ENCODE results near the gene MPHOSPH9. TPM values are rescaled to one million over a fixed set of nuclear protein-coding genes. Genes with fewer than 3 reads are reported as not detected.
"Not testable (repeated sequence)": the region's sequence is repeated elsewhere in the genome, so short reads cannot be mapped to it uniquely, and the experiment has no call there.

Gene MPHOSPH9
- polyA plus RNA-seq, 1 donor from 2014 or later: 20.0 TPM

GRCh38 chr12:123206794-123207193 is 26.1 kb downstream of the MPHOSPH9 start:
- not testable (repeated sequence) for H3K9me3 Mint-ChIP-seq, H3K27me3 Mint-ChIP-seq, H3K4me1 Mint-ChIP-seq, H3K36me3 Mint-ChIP-seq, H3K27ac Mint-ChIP-seq, H3K4me3 Mint-ChIP-seq

GRCh38 chr12:123200414-123200813 is 32.5 kb downstream of the MPHOSPH9 start:
- Mint-ChIP-seq H3K4me1 (peaks cover 0 to 6% (median 4%) of the 10 kb centered on the region in 3 donors), H3K4me3 (no peak overlapping the region), H3K9me3 (no peaks in the 10 kb centered on the region), H3K27ac (peak overlapping the region in 1 of 3 donors; percentile 23), H3K27me3 (no peaks in the 10 kb centered on the region), H3K36me3 (peaks cover 4% of the 10 kb centered on the region)

GRCh38 chr12:123199936-123200335 is 33.0 kb downstream of the MPHOSPH9 start:
- H3K27ac Mint-ChIP-seq: peak overlapping the region in 1 of 3 donors; percentile 23
- H3K4me3 Mint-ChIP-seq: no peak overlapping the region
- H3K9me3 Mint-ChIP-seq: no peaks in the 10 kb centered on the region

GRCh38 chr12:123187637-123188036 is 45.3 kb downstream of the MPHOSPH9 start:
- no peaks in the 10 kb centered on the region for H3K27me3 Mint-ChIP-seq
- peaks cover 9% of the 10 kb centered on the region for H3K36me3 Mint-ChIP-seq
- H3K4me1 Mint-ChIP-seq: peaks cover 0 to 1% (median 0%) of the 10 kb centered on the region in 3 donors
- H3K4me3 Mint-ChIP-seq: no peak overlapping the region
- H3K9me3 Mint-ChIP-seq: no peaks in the 10 kb centered on the region
- no peak overlapping the region for H3K27ac Mint-ChIP-seq

More at GRCh38 chr12:123199936-123200335, 33.0 kb downstream of the MPHOSPH9 start:
- Mint-ChIP-seq H3K36me3 (peaks cover 4% of the 10 kb centered on the region), H3K4me1 (peaks cover 0 to 6% (median 4%) of the 10 kb centered on the region in 3 donors), H3K27me3 (no peaks in the 10 kb centered on the region)

- peaks cover 5% of the 10 kb centered on the region for H3K36me3 Mint-ChIP-seq
- H3K9me3 Mint-ChIP-seq: no peaks in the 10 kb centered on the region
- peak overlapping the region in 1 of 3 donors; percentile 83 for H3K27ac Mint-ChIP-seq
- H3K4me1 Mint-ChIP-seq: no peaks in the 10 kb centered on the region
- H3K27me3 Mint-ChIP-seq: no peaks in the 10 kb centered on the region
- no peak overlapping the region for H3K4me3 Mint-ChIP-seq
Measured at GRCh38 chr12:123180171-123180570, 52.8 kb downstream of the MPHOSPH9 start.

- no peaks in the 10 kb centered on the region for H3K9me3 Mint-ChIP-seq
- no peak overlapping the region for H3K4me3 Mint-ChIP-seq
- peaks cover 0 to 4% (median 0%) of the 10 kb centered on the region in 3 donors for H3K4me1 Mint-ChIP-seq
- H3K27ac Mint-ChIP-seq: no peak overlapping the region
- H3K27me3 Mint-ChIP-seq: no peaks in the 10 kb centered on the region
- peaks cover 6% of the 10 kb centered on the region for H3K36me3 Mint-ChIP-seq
Measured at GRCh38 chr12:123171967-123172366, 61.0 kb downstream of the MPHOSPH9 start.

GRCh38 chr12:123167329-123167728 is 65.6 kb downstream of the MPHOSPH9 start:
- Mint-ChIP-seq H3K27me3 (no peaks in the 10 kb centered on the region), H3K9me3 (no peaks in the 10 kb centered on the region), H3K27ac (peak overlapping the region in 1 of 3 donors; percentile 83), H3K4me1 (peaks cover 0 to 10% (median 10%) of the 10 kb centered on the region in 3 donors), H3K4me3 (no peak overlapping the region), H3K36me3 (peaks cover 11% of the 10 kb centered on the region)

GRCh38 chr12:123165537-123165936 is 67.4 kb downstream of the MPHOSPH9 start:
- H3K4me3 Mint-ChIP-seq: no peak overlapping the region
- H3K27me3 Mint-ChIP-seq: no peaks in the 10 kb centered on the region
- peaks cover 7% of the 10 kb centered on the region for H3K36me3 Mint-ChIP-seq

GRCh38 chr12:123164710-123165261 is 68.2 kb downstream of the MPHOSPH9 start:
- no peak overlapping the region for H3K4me3 Mint-ChIP-seq
- H3K27ac Mint-ChIP-seq: peak overlapping the region in 1 of 3 donors; percentile 17
- H3K27me3 Mint-ChIP-seq: no peaks in the 10 kb centered on the region
- no peaks in the 10 kb centered on the region for H3K9me3 Mint-ChIP-seq
- H3K36me3 Mint-ChIP-seq: peaks cover 9% of the 10 kb centered on the region
- H3K4me1 Mint-ChIP-seq: peaks cover 0 to 10% (median 10%) of the 10 kb centered on the region in 3 donors

More at GRCh38 chr12:123165537-123165936, 67.4 kb downstream of the MPHOSPH9 start:
- no peaks in the 10 kb centered on the region for H3K9me3 Mint-ChIP-seq
- H3K4me1 Mint-ChIP-seq: peaks cover 0 to 10% (median 10%) of the 10 kb centered on the region in 3 donors
- no peak overlapping the region for H3K27ac Mint-ChIP-seq

- Mint-ChIP-seq H3K36me3 (peaks cover 9% of the 10 kb centered on the region), H3K27ac (peak overlapping the region in 1 of 3 donors; percentile 17), H3K4me1 (peaks cover 0 to 10% (median 10%) of the 10 kb centered on the region in 3 donors), H3K27me3 (no peaks in the 10 kb centered on the region), H3K9me3 (no peaks in the 10 kb centered on the region), H3K4me3 (peak overlapping the region in 1 of 4 donors; percentile 63)
Measured at GRCh38 chr12:123164222-123164621, 68.7 kb downstream of the MPHOSPH9 start.

GRCh38 chr12:123163227-123163626 is 69.7 kb downstream of the MPHOSPH9 start:
- no peak overlapping the region for H3K27ac Mint-ChIP-seq
- no peaks in the 10 kb centered on the region for H3K27me3 Mint-ChIP-seq
- peak overlapping the region in 1 of 4 donors; percentile 58 for H3K4me3 Mint-ChIP-seq
- peaks cover 9% of the 10 kb centered on the region for H3K36me3 Mint-ChIP-seq
- no peaks in the 10 kb centered on the region for H3K9me3 Mint-ChIP-seq
- H3K4me1 Mint-ChIP-seq: peaks cover 0 to 10% (median 10%) of the 10 kb centered on the region in 3 donors

GRCh38 chr12:123160801-123161487 is 72.0 kb downstream of the MPHOSPH9 start:
- Mint-ChIP-seq H3K4me1 (peaks cover 0 to 10% (median 6%) of the 10 kb centered on the region in 3 donors), H3K27ac (no peak overlapping the region), H3K4me3 (no peak overlapping the region), H3K27me3 (no peaks in the 10 kb centered on the region), H3K36me3 (peaks cover 9% of the 10 kb centered on the region), H3K9me3 (no peaks in the 10 kb centered on the region)

GRCh38 chr12:123153906-123154305 is 79.0 kb downstream of the MPHOSPH9 start:
- H3K4me3 Mint-ChIP-seq: no peak overlapping the region
- no peak overlapping the region for H3K27ac Mint-ChIP-seq
- no peaks in the 10 kb centered on the region for H3K9me3 Mint-ChIP-seq
- peaks cover 7% of the 10 kb centered on the region for H3K27me3 Mint-ChIP-seq
- H3K36me3 Mint-ChIP-seq: no peaks in the 10 kb centered on the region
- H3K4me1 Mint-ChIP-seq: peaks cover 7 to 14% (median 8%) of the 10 kb centered on the region in 3 donors

- H3K4me1 Mint-ChIP-seq: peaks cover 7 to 20% (median 8%) of the 10 kb centered on the region in 3 donors
- no peaks in the 10 kb centered on the region for H3K9me3 Mint-ChIP-seq
- peak overlapping the region in 1 of 3 donors; percentile 68 for H3K27ac Mint-ChIP-seq
- H3K4me3 Mint-ChIP-seq: peak overlapping the region in 1 of 4 donors; percentile 94
- peaks cover 7% of the 10 kb centered on the region for H3K27me3 Mint-ChIP-seq
- H3K36me3 Mint-ChIP-seq: no peaks in the 10 kb centered on the region
Measured at GRCh38 chr12:123152833-123153232, 80.1 kb downstream of the MPHOSPH9 start.
